HG03558 (cell line): Measurements from ENCODE around the gene EPHA5.
"Not testable (repeated sequence)": the region's sequence is repeated elsewhere in the genome, so short reads cannot be mapped to it uniquely, and the experiment has no call there.

Experiments
- ATAC-seq: cut with Tn5 transposase; IDR thresholded peaks from one replicate; pipeline ENCODE4 v1.9.1; 2021; ENCODE audit warnings: moderate number of reproducible peaks; ENCODE audit not compliant: unreplicated experiment; ENCODE audit errors: extremely low read depth

EPHA5 gene

DNA sequence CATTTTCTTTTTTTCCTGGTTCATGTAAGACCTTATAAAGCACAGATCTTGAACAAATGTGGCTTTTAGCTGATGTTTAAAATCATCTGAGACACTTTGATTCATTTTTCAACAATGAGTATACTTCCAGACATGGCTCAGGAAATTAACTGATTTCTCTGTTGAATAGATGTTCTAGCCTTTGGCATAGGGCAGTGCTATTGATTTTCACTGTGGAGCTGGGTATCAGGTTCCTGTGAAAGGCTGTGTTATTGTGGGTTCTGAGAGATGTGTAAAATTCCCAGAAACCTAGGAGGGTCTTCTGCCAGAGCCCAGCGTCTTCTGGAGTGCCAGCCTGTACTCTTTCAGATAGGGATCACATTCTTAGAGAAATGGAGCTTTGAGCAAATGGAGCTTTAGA is 278.9 kb downstream of the EPHA5 start:
- no peak for ATAC-seq

DNA sequence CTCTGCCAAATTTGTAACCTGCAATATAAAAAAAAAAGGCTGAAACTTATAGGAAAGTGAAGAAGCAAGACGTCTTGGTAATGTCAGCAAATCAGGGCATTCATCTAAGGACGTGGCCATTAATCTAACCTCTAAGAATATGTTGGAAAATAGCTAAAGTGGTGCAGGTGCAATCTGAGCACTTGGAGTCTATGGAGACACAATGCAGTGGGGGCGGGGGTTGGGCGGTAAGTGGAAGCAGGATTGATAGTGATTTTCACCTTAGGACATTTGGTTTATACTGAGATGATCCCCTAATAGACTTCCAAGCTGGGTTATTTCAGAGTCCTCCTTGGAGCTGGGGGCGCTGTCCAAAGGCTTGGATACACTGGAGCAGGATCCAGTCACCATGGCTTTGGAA is 283.4 kb downstream of the EPHA5 start:
- ATAC-seq = no peak

DNA sequence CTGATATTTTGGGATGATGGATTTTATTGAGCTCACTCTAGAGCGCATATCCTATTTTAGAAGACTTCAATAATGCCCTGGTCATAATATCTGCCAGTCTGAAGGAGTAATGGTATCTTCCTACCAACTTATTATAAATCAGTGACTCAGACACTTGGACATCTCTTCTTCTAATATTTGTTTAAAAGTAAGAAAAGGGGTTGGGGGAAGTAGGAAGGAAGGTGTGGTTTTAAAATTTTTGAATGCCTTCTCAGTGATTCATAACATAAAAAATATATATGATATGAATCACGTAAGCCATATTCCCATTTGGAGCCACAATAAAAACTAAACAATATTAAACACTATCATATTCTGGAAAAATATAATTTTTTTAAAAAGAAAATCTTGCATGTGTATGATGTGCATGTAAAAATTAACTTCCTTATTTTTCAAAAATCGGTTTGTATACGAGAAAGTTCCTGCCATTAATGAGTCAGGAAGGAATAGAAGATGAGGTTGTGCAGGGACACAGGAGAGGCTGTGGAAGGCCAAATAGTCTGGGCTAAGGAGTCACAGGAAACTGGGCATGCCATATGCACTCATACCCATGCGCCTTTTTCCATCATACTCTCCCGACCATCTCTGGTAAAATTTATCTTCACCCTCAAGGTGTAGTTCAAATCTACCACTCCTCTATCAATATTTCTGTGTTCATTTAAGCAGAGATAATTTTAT is 286.5 kb downstream of the EPHA5 start:
- no peak for ATAC-seq

DNA sequence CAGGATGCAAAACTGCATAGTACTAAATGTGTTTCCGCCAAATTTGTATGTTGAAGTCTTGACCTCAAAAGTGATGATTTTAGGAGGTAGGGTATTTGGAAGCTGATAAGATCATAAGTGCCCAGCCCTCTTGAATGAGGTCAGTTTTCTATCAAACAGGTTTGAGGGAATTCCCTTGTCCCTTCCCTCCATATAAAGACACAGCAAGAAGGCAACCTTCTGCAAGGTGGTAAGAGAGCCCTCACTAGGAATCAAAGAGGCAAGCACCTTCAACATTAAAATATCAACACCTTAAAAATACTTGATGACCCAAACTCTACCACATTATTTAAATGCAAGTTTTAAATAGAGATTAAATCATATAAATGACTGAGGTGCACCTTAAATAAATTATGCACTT is 288.6 kb downstream of the EPHA5 start:
- ATAC-seq = no peak

DNA sequence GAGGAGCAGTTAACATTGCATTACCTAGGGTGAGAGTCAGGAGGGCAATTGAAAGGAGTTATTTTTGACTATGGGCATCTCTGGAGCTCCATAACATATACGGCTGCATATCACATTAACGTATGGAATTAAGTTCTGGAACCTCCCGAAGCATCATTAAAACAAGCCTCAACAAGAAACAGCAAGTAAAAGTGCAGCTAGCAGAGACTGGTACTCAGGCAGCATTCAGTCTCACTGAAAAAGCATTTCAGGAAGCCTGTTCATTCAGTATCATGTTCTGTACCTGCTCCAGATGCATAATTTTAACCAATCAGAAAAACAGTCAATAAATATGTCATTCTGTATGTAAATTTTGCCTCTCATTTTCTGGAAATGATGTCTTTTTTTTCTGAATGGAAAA is 299.6 kb downstream of the EPHA5 start:
- no peak for ATAC-seq

DNA sequence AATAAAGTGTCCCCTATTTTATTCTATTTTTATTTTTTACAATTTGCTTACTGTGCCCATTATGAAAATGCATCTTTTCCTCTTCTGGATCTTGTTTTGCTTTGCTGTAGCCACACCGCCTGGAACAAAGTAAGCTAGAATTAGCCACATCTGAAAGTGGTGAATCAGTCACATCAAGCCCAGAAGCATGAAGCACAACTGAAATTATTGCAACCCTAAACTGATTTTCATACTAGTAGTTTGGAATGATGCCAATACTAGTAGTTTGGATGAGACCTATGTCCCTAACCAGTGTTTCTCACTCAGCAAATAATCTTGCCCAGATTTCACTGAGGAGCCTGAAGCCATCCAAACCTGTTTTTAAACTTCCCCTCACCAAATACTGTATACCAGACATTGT is 303.0 kb downstream of the EPHA5 start:
- ATAC-seq = no peak

DNA sequence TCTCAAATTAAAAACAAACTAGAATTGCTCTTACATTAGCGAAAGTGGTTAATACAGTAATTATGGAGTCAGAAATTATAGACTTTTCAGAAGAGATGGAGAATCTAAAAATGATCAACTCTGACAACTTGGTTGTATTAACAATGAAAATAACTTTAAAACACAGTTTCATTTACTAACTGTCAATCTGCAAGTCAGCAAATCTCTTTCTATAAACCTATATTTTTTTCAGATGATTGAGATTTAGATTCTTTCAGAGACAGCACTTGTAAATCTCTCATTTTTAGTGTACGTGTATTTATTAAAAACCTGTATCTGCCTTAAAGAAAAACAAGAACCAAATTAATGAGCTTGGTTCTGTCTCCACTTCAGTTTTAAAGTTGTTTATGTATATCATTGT is 311.4 kb downstream of the EPHA5 start:
- ATAC-seq = no peak

DNA sequence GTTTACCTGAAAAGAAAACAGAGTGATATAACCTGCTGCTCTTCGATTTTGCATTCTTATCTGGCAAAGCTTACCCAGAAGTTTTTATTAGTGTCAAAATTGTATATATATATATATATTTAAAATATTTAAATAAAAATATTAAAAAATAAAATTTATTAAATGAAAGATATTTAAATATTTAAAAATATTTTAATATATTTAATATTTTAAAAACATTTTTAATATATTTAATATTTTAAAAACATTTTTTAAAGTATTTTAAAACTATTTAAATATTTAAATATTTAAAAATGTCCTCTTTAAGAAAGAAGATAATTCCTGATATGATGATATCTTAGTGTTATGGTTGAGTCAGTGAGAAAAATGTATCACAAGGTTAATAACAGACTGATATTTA is 317.2 kb downstream of the EPHA5 start:
- ATAC-seq = no peak

DNA sequence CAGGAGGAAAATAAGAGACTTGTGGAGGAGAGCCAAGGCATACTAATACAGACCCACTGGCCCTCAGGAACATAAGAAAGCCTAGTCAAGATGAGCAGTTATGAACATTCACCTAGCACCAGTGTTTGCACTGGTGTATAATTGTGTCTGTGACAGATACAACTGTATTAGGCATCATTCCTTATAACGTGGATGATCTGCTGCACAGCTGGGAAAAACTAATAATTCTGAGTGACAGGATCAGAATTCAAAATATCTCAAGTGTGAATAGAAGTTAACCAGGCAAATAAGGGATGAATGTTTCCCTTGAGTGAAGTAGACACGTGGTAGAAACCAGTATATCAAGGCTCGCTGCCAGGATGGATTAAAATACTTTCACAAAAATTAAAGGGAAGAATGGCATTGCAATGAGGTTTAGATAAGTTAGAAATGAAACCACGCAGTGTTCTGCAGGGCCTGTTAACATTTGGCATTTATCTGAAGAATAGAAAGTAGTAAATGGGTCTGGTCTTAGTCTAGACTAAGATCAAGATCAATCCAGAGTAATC is 325.9 kb downstream of the EPHA5 start:
- no peak for ATAC-seq

DNA sequence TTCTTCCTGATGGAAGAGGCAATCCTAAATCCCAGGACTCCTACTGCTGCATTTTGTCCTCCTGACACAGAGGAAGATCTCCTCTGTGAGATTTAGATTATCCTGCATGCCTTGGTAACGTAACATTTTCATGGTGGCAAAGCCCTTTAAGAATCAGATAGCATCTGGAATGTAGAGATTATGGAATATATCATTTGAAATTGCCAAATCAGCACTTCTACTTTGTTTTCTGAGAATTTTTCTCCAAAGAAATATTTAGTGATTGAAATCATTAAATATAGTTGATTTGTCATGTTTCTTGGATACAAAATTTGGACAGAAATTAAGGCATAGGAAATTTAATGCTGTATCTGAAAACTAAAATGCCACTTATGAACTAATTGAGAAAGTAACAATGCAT is 326.9 kb downstream of the EPHA5 start:
- ATAC-seq = no peak

DNA sequence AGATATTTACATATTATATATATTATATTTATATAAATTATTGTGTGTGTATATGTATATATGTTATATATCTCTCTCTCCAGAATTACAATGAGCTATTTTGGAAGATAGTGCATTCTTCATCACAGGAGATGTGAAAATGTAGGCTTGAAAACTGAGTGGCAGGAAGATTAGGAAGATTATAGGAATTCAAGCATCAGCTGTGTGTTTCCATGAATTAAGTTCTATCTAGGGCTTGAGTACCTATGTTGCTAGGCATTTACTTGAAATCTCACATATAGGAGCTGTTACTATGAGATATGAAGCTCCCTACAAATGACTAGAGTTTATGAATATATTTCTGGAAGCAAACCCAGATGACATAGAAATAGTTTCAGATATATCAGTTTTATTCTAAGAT is 328.7 kb downstream of the EPHA5 start:
- no peak for ATAC-seq

DNA sequence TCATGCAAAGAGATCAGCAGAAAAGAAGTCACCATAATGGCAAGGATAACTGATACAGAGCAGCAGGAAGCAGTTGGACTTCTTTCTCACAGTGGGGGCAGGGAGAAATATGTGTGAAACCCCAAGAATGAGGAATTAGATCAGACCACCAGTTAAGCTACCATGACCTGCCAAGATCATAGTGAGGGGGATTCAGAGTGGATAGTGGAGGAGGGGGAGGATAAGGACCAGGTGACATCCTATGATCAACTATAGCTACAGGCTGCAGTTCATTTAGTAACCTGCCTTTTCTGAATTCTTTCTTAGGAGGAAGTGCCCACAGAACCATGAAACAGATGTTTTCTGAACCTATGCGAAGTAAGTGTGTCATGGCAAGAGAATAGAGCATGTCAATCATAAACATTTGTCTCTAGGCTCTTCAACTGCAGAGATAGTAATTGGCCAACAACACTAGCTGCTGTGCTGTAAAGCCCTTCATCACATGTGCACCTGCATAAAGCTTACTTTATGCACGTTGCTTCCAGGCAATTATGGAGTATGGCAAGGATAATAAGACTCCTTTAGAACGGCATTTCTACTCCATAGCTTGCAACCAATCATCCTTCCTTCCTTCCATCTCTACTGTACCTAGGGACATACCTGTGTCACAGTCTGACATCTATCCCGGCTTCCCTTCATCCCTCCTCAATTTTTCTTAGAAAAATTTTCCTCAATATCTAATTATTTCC is 329.7 kb downstream of the EPHA5 start:
- ATAC-seq = no peak

DNA sequence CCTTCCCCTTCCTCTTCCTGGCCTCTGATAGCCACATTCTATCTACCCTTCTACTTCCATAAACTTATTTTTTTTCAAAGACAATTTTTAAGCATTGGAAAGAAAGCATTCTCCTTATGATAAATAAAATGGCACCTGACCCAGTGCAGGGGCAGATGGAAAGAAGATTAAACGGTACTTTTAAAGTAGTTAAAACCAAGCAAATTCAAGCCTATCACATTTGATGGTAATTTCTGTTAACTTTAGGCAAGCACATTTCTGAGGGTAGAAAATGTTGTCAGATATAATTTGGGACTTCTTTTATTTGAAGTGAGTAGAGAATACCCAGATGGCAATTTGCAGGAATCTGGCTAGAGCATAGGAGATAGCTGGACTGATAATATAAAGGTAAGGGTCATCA is 332.9 kb downstream of the EPHA5 start:
- ATAC-seq = no peak

DNA sequence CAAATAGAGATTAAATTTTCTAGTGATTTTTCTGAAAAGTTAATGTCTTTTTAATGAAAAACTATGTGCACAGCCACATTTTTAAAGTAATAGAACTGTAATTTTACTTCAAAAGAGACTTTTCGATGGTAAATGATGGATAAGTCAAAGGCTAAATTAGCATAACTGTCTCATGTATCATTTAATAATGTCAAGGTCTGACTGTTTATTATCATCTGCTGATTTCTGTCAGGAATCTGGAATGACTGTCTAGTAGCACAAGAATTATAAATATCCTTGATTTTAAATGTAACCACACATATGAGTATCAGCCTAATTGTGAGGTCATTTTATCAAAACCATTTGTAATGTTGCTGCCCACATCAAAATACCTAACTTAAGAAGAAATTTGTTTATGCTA is 333.8 kb downstream of the EPHA5 start:
- ATAC-seq = no peak

DNA sequence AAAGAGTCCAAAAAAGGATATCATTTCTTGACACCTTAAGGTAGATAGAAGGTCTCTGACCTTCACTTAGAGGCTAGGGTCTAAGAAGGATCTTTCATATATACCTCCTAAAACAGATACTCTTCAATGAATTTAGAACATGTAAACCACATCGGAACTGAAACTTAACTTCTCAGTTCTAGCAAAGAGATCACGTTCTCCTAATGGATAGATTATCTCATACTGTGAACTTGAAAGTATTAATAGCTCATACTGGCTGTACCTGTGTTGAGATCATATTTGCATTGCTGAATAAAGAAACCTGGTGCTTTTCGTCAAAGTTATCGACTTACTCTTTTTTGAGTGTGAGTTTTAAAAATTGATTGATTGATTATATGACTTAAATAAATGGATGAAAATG is 353.8 kb downstream of the EPHA5 start:
- no peak for ATAC-seq

DNA sequence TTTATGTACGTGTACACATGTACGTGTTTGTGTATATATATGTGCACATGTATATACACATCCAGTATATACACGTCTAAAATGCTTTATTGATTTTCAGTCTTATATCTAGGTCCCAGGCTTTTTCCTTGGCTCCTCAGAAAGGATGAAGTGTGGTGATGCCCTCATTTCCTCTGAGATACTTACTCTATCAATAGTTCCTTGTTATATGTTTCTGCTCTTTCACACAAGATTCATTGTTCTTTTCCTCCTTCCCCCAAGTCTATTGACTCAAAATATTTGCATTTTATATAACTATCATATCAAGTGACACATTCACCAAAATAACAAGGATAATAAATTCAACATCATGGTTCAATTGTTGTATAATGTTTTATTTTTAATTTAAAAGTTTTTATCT is 359.2 kb downstream of the EPHA5 start:
- ATAC-seq = no peak

DNA sequence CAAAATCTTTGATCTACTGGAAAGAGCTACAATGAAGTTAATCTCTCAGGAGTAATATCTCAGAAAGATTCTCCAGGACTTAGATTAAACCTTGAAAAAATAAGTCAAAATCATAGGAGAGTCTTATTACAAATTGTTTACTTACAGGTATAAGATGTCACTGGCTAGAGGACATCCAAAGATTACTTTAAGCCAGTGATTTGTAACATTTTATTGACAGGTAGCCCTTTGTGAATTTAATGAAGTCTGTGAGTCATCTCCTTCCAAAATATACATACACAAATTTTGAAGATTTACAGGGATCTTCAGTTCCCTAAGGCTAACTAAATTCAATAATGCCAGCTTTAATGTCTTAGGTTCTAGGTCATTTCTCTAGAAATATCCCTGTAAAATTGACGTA is 359.7 kb downstream of the EPHA5 start:
- no peak for ATAC-seq

DNA sequence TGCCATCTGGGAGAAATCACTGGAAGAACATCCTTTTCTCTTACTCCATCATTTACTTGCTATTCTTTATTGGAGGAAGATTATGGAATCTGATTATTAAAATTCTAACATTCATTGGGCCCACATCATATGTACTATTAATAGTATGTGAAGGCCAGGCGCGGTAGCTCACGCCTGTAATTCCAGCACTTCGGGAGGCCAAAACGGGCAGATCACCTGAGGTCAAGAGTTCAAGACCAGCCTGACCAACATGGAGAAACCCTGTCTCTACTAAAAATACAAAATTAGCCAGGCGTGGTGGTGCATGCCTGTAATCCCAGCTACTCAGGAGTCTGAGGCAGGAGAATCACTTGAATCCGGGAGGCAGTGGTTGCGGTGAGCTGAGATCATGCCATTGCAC is 361.7 kb downstream of the EPHA5 start:
- not testable (repeated sequence) for ATAC-seq

DNA sequence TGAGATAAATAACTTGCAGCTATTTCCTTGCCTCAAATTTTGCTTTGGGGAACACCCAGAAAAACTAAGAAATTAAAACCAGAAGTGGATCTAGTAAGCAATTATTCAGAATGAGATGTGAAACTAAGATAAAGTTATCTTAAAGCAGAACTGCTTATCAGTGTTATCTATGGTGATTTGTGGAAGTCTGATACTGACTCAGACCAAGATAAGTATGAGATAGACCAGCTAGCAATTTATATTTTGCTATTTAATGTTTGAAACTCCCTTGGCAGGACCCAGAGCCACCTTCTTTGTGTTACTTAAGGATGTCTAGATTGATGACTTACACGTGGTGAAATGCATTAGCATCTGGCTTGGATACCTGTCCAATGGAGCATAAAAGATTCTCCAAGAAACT is 368.1 kb downstream of the EPHA5 start:
- no peak for ATAC-seq

DNA sequence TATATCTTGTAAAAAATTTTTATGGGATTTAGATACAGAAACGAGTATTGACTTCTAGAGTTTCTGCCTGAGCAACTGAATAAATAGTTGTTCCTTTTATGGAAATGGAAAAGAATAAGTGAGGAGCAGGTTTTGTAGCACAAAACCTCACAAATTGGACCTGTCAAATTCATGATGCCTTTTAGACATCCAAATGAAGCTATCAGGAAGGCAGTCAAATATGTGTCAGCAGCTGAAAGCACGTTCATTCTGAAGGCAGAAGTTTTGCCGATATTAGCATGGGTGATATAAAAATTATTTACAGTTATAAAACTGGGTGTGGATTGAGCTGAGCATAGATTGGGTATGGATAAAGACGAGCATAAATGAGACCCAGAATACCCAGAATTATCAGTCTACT is 374.0 kb downstream of the EPHA5 start:
- ATAC-seq = no peak

DNA sequence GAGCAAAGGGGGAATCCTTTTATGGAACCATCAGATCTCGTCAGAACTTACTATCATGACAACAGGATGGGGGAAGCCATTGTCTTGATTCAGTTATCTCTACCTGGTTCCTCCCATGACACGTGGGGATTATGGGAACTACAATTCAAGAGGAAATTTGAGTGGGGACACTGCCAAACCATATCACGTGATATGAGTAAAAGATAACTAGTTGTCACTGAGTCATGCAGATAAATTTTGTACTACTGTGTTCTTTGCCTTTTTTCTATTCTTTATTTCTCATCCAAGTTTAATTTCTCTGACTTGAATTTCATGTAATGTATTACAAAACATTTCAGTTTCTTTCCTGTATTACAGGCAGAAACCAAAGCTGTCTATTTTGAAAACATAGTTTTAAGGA is 383.2 kb downstream of the EPHA5 start:
- no peak for ATAC-seq
